K562 (cell line): ENCODE measurements around the gene CPTP. TPM values are rescaled to one million over a fixed set of nuclear protein-coding genes. Genes with fewer than 3 reads are reported as not detected.
A peak's percentile ranks its signal among the peaks of the same experiment; 100 is the strongest.

Experiments
- CBFA2T2 ChIP-seq: fragments of 450-650 bp; conservative IDR thresholded peaks from 2 replicates; pipeline ENCODE4 v1.6.1; 2017; ENCODE audit warnings: mild to moderate bottlenecking
- CEBPG ChIP-seq, 3 experiments: fragments of 200-800 bp in 1 of 3; sonication (Bioruptor generic) in 1 of 3; sonication (generic) in 1 of 3; formaldehyde crosslinking in 1 of 3; IDR thresholded peaks in 2 of 3; conservative IDR thresholded peaks in 1 of 3; 2 replicates each; pipeline versions ENCODE4 v1.6.1 to v1.8.0; 2016 to 2022; ENCODE audit warnings: missing compliant biosample characterization in 2 of 3, missing genetic modification characterization in 2 of 3, mild to moderate bottlenecking in 1 of 3, missing genetic modification reagents in 1 of 3
- CTCF ChIP-seq, 3 experiments: IDR thresholded peaks in 2 of 3; conservative IDR thresholded peaks in 1 of 3; 2 replicates each; pipeline ENCODE4 v1.5.1; 2011 to 2012; ENCODE audit warnings: low read length in 3 of 3, mild to moderate bottlenecking in 3 of 3, control low read depth in 2 of 3, improper control_type of control experiment in 1 of 3, inconsistent platforms in 1 of 3, low read depth in 1 of 3, mixed read lengths in 1 of 3, moderate library complexity in 1 of 3; ENCODE audit not compliant: insufficient read depth in 2 of 3
- DLX4 ChIP-seq: fragments of 250-450 bp; sonication (Bioruptor Pico); IDR thresholded peaks from 2 replicates; pipeline ENCODE4 v1.6.1; 2021; ENCODE audit warnings: mild to moderate bottlenecking
- E2F4 ChIP-seq: sonication (generic); formaldehyde crosslinking; IDR thresholded peaks from 2 replicates; pipeline ENCODE4 v1.8.0; 2022; ENCODE audit warnings: mild to moderate bottlenecking, low read depth, missing genetic modification reagents
- FOXP1 ChIP-seq: sonication (generic); formaldehyde crosslinking; IDR thresholded peaks from 2 replicates; pipeline ENCODE4 v1.8.0; 2022; ENCODE audit warnings: mild to moderate bottlenecking, missing genetic modification reagents
- JUN ChIP-seq, 2 experiments: sonication (generic) in 1 of 2; formaldehyde crosslinking in 1 of 2; IDR thresholded peaks; 2 replicates each; pipeline versions ENCODE4 v1.6.1 to v1.8.0; 2012 to 2022; ENCODE audit warnings: borderline replicate concordance in 2 of 2, mild to moderate bottlenecking in 2 of 2, improper control_type of control experiment in 1 of 2, low read depth in 1 of 2, low read length in 1 of 2, missing genetic modification reagents in 1 of 2
- NCOA6 ChIP-seq: fragments of 450-650 bp; IDR thresholded peaks from 2 replicates; pipeline ENCODE4 v1.6.1; 2017; ENCODE audit warnings: mild to moderate bottlenecking
- NRF1 ChIP-seq, 2 experiments: fragments of 450-650 bp; IDR thresholded peaks in 1 of 2; conservative IDR thresholded peaks in 1 of 2; 2 replicates each; pipeline ENCODE4 v1.6.1; 2014; ENCODE audit warnings: mild to moderate bottlenecking in 2 of 2
- PPARD ChIP-seq: fragments of 250-450 bp; sonication (Bioruptor Pico); IDR thresholded peaks from 2 replicates; pipeline ENCODE4 v1.8.0; 2022; ENCODE audit warnings: inconsistent platforms, mild to moderate bottlenecking, moderate library complexity
- RBM14 ChIP-seq: fragments of 200-400 bp; formaldehyde crosslinking; IDR thresholded peaks from 2 replicates; pipeline ENCODE4 v1.6.1; 2018; ENCODE audit warnings: low read depth, mild to moderate bottlenecking, low read length, moderate library complexity, borderline replicate concordance; ENCODE audit not compliant: insufficient read depth
- SAFB ChIP-seq: fragments of 200-400 bp; formaldehyde crosslinking; IDR thresholded peaks from 2 replicates; pipeline ENCODE4 v1.6.1; 2017; ENCODE audit warnings: low read depth, low read length, borderline replicate concordance
- SIN3A ChIP-seq, 2 experiments: fragments of 150-350 bp in 1 of 2; IDR thresholded peaks; 2 replicates each; pipeline ENCODE4 v1.6.1; 2011 to 2016; ENCODE audit warnings: borderline replicate concordance in 2 of 2, low read depth in 2 of 2, low read length in 2 of 2, mild to moderate bottlenecking in 2 of 2, moderate library complexity in 2 of 2; ENCODE audit not compliant: control insufficient read depth in 1 of 2
- SMAD3 ChIP-seq: fragments of 450-650 bp; formaldehyde crosslinking; conservative IDR thresholded peaks from 2 replicates; pipeline ENCODE4 v1.4.0; 2020; ENCODE audit warnings: mild to moderate bottlenecking
- SPI1 ChIP-seq: IDR thresholded peaks from 2 replicates; pipeline ENCODE4 v1.6.1; 2011; ENCODE audit warnings: low read depth, low read length, control low read depth, borderline replicate concordance
- ZNF165 ChIP-seq: fragments of 250-450 bp; sonication (Bioruptor Pico); IDR thresholded peaks from 2 replicates; pipeline ENCODE4 v1.4.0; 2020; ENCODE audit warnings: borderline replicate concordance
- ZNF212 ChIP-seq: fragments of 450-650 bp; formaldehyde crosslinking; IDR thresholded peaks from 2 replicates; pipeline ENCODE4 v1.4.0; 2020; ENCODE audit warnings: mild to moderate bottlenecking
- ZNF316 ChIP-seq: fragments of 450-650 bp; IDR thresholded peaks from 2 replicates; pipeline ENCODE4 v1.6.1; 2016
- ZNF780A ChIP-seq: fragments of 250-450 bp; sonication (Bioruptor Pico); IDR thresholded peaks from 2 replicates; pipeline ENCODE4 v1.5.0; 2021; ENCODE audit warnings: mild to moderate bottlenecking
- polyA plus RNA-seq, 8 experiments: library from polyadenylated mRNA; depleted of rRNA in 4 of 8; stranded (reverse) in 5 of 8; unstranded in 3 of 8; fragments of >200 nt; fragmentation: Nextera tagmentation in 2 of 8; fragmentation: Illumina TruSeq in 1 of 8; extraction: Ambion mirVana in 2 of 8; extraction: Trizol in 1 of 8; gene quantifications; 2 replicates each; pipeline versions ENCODE4 v1.2.1 to v1.2.3, GENCODE V29; 2011 to 2014; ENCODE audit warnings: inconsistent platforms in 1 of 8, missing spikeins in 1 of 8
- total RNA-seq, 7 experiments: library from RNA; depleted of rRNA in 6 of 7; stranded (reverse); fragments of >200 nt in 6 of 7; fragmentation: Illumina TruSeq in 2 of 7; extraction: Trizol in 2 of 7; gene quantifications; 2 replicates each; pipeline versions ENCODE4 v1.2.1 to v1.2.3, GENCODE V29; 2011 to 2021; ENCODE audit warnings: low replicate concordance in 1 of 7
- TF ChIP-seq, protein P1 (sequence below): fragments of 450-650 bp; IDR thresholded peaks from 2 replicates; pipeline ENCODE4 v1.6.1; 2016; ENCODE audit warnings: missing biosample characterization, missing genetic modification characterization
- TF ChIP-seq, protein P2 (sequence below): fragments of 250-450 bp; sonication (Bioruptor Pico); IDR thresholded peaks from 2 replicates; pipeline ENCODE4 v1.8.0; 2022; ENCODE audit warnings: inconsistent platforms, mild to moderate bottlenecking, moderate library complexity, borderline replicate concordance

CPTP gene
- total and polyA plus RNA-seq, 9 of the 15 experiments (the other 6 are each of a cell fraction or from before 2014, with no cell fraction given), result 0.11 to 25.8 (median 3.5) TPM

DNA sequence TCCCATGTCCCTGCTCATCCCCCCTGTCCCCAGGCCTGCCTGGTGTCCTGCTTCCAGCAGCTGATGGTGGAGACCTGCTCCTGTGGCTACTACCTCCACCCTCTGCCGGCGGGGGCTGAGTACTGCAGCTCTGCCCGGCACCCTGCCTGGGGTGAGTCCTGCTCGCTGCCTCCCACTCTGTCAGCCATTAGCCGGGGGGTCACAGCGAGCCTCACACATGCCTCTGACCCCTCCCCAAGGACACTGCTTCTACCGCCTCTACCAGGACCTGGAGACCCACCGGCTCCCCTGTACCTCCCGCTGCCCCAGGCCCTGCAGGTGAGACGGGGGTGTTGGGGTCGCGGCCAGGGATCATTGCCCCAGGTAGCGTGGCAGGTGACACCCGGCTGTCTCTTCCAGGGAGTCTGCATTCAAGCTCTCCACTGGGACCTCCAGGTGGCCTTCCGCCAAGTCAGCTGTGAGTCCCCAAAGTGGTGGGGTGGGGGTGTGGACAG, 34.3 kb upstream of the CPTP start (continued):
- peak; percentile 76 to 87 (median 85) for TF ChIP-seq CTCF (IDR thresholded peaks at IDR 0.05 in 2 of 3, conservative IDR thresholded peaks at IDR 0.05 in 1 of 3; ENCODE audit: insufficient read depth in 2 of 3, low read depth in 1 of 3, low read length in 3 of 3)
- TF ChIP-seq ZNF165 (CRISPR knock-in tag), result no peak
- no peak for TF ChIP-seq SPI1
- TF ChIP-seq, protein P1, sequence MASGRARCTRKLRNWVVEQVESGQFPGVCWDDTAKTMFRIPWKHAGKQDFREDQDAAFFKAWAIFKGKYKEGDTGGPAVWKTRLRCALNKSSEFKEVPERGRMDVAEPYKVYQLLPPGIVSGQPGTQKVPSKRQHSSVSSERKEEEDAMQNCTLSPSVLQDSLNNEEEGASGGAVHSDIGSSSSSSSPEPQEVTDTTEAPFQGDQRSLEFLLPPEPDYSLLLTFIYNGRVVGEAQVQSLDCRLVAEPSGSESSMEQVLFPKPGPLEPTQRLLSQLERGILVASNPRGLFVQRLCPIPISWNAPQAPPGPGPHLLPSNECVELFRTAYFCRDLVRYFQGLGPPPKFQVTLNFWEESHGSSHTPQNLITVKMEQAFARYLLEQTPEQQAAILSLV (tag), result no peak
- no peak for TF ChIP-seq DLX4 (CRISPR knock-in tag)
- TF ChIP-seq CEBPG (CRISPR knock-in tag; IDR thresholded peaks at IDR 0.05), result 0 out of 2 replicates have a peak, but pooled peaks have one; percentile 43
- TF ChIP-seq CEBPG (tag; conservative IDR thresholded peaks at IDR 0.05 in 1 of 2, IDR thresholded peaks at IDR 0.05 in 1 of 2), result no peak
- no peak for TF ChIP-seq SIN3A (IDR thresholded peaks at IDR 0.05; ENCODE audit: borderline replicate concordance in 2 of 2, control insufficient read depth in 1 of 2, low read depth in 2 of 2, low read length in 2 of 2)
- peak; percentile 92; the same call in 1 of the 2 replicates for TF ChIP-seq SAFB
- TF ChIP-seq PPARD (CRISPR knock-in tag), result no peak
- no peak for TF ChIP-seq ZNF316
- no peak for TF ChIP-seq ZNF212 (CRISPR knock-in tag)
- no peak for TF ChIP-seq JUN (IDR thresholded peaks at IDR 0.05; ENCODE audit: borderline replicate concordance, low read depth, low read length)
- TF ChIP-seq JUN (CRISPR knock-in tag; IDR thresholded peaks at IDR 0.05; ENCODE audit: borderline replicate concordance), result no peak
- no peak for TF ChIP-seq CBFA2T2
- no peak for TF ChIP-seq ZNF780A (CRISPR knock-in tag)
- TF ChIP-seq NCOA6, result no peak
- TF ChIP-seq NRF1 (conservative IDR thresholded peaks at IDR 0.05 in 1 of 2, IDR thresholded peaks at IDR 0.05 in 1 of 2), result 0 out of 4 replicates have a peak, but pooled peaks of 1 of the 2 experiments have one; percentile 13
- no peak for TF ChIP-seq SMAD3 (CRISPR knock-in tag)
- TF ChIP-seq, protein P2, sequence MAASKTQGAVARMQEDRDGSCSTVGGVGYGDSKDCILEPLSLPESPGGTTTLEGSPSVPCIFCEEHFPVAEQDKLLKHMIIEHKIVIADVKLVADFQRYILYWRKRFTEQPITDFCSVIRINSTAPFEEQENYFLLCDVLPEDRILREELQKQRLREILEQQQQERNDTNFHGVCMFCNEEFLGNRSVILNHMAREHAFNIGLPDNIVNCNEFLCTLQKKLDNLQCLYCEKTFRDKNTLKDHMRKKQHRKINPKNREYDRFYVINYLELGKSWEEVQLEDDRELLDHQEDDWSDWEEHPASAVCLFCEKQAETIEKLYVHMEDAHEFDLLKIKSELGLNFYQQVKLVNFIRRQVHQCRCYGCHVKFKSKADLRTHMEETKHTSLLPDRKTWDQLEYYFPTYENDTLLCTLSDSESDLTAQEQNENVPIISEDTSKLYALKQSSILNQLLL (CRISPR knock-in tag), result no peak
- no peak for TF ChIP-seq E2F4
- TF ChIP-seq RBM14, result 0 out of 2 replicates have a peak, but pooled peaks have one; percentile 80
- 0 out of 2 replicates have a peak, but pooled peaks have one; percentile 66 for TF ChIP-seq FOXP1
